Smooth muscle cell (in vitro differentiated cells): Measurements from ENCODE around the gene ORC4. TPM values are rescaled to one million over a fixed set of nuclear protein-coding genes. Genes with fewer than 3 reads are reported as not detected.

Experiments
- DNase-seq: peaks from one replicate; lab custom pipeline; 2025; ENCODE audit not compliant: unreplicated experiment; lab: John Stamatoyannopoulos, UW
- H2AFZ ChIP-seq: fragments of 200-600 bp; sonication (generic); 2 replicates; pipeline ENCODE4 v1.6.0; 2016; ENCODE audit warnings: antibody characterized with exemption, low read depth, mild to moderate bottlenecking
- H3F3A ChIP-seq: fragments of 200-600 bp; sonication (generic); 2 replicates; pipeline ENCODE4 v1.6.0; 2017; ENCODE audit warnings: antibody characterized with exemption, low read depth
- H3K27ac ChIP-seq: fragments of 200-600 bp; sonication (generic); 2 replicates; pipeline ENCODE4 v1.5.1; 2016; ENCODE audit warnings: low read depth, mild to moderate bottlenecking
- H3K27me3 ChIP-seq: fragments of 200-600 bp; sonication (generic); 2 replicates; pipeline ENCODE4 v1.6.1; 2016; ENCODE audit warnings: low read depth, mild to moderate bottlenecking
- H3K36me3 ChIP-seq: fragments of 200-600 bp; sonication (generic); 2 replicates; pipeline ENCODE4 v1.5.1; 2016; ENCODE audit warnings: low read depth
- H3K4me1 ChIP-seq: fragments of 200-600 bp; sonication (generic); 2 replicates; pipeline ENCODE4 v1.5.1; 2016; ENCODE audit warnings: low read depth
- H3K4me2 ChIP-seq: fragments of 200-600 bp; sonication (generic); 2 replicates; pipeline ENCODE4 v1.6.0; 2016; ENCODE audit warnings: mild to moderate bottlenecking
- H3K4me3 ChIP-seq: fragments of 200-600 bp; sonication (generic); 2 replicates; pipeline ENCODE4 v1.5.1; 2016; ENCODE audit warnings: mild to moderate bottlenecking
- H3K79me2 ChIP-seq: fragments of 200-600 bp; sonication (generic); 2 replicates; pipeline ENCODE4 v1.6.0; 2016; ENCODE audit warnings: low read depth, mild to moderate bottlenecking
- H3K9ac ChIP-seq: fragments of 200-600 bp; sonication (generic); 2 replicates; pipeline ENCODE4 v1.6.0; 2016; ENCODE audit warnings: low read depth
- H3K9me3 ChIP-seq: fragments of 200-600 bp; sonication (generic); replicated peaks from 2 replicates; pipeline ENCODE4 v1.5.1; 2016; ENCODE audit warnings: low read depth
- H4K20me1 ChIP-seq: fragments of 200-600 bp; sonication (generic); 2 replicates; pipeline ENCODE4 v1.6.0; 2016; ENCODE audit warnings: low read depth
- polyA plus RNA-seq: library from polyadenylated mRNA; unstranded; fragments of >200 nt; fragmentation: Nextera tagmentation; extraction: Ambion mirVana; gene quantifications from 2 replicates; pipeline ENCODE4 v1.2.1, GENCODE V29; 2016
- total RNA-seq: library from RNA; depleted of rRNA; stranded (reverse); fragments of >200 nt; gene quantifications from 2 replicates; pipeline ENCODE4 v1.2.3, GENCODE V29; 2014
- TF ChIP-seq, protein P1 (sequence below): fragments of 200-600 bp; sonication (generic); IDR thresholded peaks from 2 replicates; pipeline ENCODE4 v1.5.1; 2017; ENCODE audit warnings: borderline replicate concordance, mild to moderate bottlenecking, antibody characterized with exemption; ENCODE audit not compliant: insufficient read depth, poor library complexity, severe bottlenecking

Gene ORC4
- total and polyA plus RNA-seq, 2 experiments from 2014 or later, result 23.7 to 75.3 TPM

DNA sequence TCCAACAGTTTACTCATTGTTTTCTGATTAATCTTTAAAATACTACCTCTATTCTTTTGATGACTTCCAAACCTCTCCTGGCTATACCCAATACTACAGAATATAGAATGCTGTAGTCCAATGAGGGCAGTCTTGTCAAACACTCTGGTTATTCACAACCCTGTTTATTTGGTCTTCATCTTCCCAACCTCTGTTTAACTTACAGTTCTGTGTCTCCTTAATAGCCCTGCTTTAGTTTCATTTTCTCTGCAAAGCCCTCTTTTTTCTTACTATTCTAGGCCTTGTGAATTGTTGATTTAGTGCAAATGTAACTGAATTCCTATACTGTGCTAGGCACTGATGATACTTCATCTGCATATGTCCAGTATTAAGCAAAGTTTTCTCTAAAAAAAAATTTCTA lies 135.7 kb downstream of the ORC4 start:
- DNase-seq, result no peak
- TF ChIP-seq, protein P1, sequence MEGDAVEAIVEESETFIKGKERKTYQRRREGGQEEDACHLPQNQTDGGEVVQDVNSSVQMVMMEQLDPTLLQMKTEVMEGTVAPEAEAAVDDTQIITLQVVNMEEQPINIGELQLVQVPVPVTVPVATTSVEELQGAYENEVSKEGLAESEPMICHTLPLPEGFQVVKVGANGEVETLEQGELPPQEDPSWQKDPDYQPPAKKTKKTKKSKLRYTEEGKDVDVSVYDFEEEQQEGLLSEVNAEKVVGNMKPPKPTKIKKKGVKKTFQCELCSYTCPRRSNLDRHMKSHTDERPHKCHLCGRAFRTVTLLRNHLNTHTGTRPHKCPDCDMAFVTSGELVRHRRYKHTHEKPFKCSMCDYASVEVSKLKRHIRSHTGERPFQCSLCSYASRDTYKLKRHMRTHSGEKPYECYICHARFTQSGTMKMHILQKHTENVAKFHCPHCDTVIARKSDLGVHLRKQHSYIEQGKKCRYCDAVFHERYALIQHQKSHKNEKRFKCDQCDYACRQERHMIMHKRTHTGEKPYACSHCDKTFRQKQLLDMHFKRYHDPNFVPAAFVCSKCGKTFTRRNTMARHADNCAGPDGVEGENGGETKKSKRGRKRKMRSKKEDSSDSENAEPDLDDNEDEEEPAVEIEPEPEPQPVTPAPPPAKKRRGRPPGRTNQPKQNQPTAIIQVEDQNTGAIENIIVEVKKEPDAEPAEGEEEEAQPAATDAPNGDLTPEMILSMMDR, result no peak
- Histone ChIP-seq H4K20me1 (peaks cover 98% of the 10 kb centered on the region), H3K79me2 (peaks cover 97% of the 10 kb centered on the region), H3K36me3 (no peaks in the 10 kb centered on the region), H3K4me1 (peaks cover 10% of the 10 kb centered on the region), H3K4me2 (no peak overlapping the region), H3K27me3 (no peaks in the 10 kb centered on the region), H3F3A (no peaks in the 10 kb centered on the region), H3K27ac (no peak overlapping the region), H2AFZ (no peak overlapping the region), H3K9ac (no peak overlapping the region), H3K4me3 (no peak overlapping the region), H3K9me3 (no peaks in the 10 kb centered on the region)

DNA sequence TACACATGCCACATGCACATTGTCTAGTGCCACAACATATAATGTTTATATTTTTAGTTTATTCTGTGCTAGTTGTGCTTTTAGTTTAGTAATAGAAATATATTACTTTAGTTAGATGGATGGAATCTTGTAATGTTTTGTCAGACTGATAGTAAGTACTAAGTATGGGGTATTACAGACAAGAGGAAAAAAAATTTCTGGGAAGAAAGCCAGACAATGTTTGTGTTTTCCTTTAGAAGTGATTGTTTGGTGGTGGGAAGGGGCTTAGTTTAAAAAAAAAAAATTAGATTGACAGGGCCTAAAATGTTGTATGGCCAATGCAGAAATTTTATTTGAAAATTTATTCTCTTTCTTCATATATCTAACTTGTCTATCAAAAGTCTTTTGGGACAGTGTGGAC lies 137.9 kb downstream of the ORC4 start:
- no peak overlapping the region for H3K4me2 ChIP-seq
- H3K36me3 ChIP-seq, result no peaks in the 10 kb centered on the region
- peaks cover 97% of the 10 kb centered on the region for H3K79me2 ChIP-seq
- H3K9ac ChIP-seq, result no peak overlapping the region
- no peaks in the 10 kb centered on the region for H3K27me3 ChIP-seq
- DNase-seq, result no peak
- H2AFZ ChIP-seq, result no peak overlapping the region
- peaks cover 10% of the 10 kb centered on the region for H3K4me1 ChIP-seq
- no peaks in the 10 kb centered on the region for H3K9me3 ChIP-seq
- TF ChIP-seq, protein P1, result no peak
- H3K4me3 ChIP-seq, result no peak overlapping the region
- no peaks in the 10 kb centered on the region for H3F3A ChIP-seq
- peaks cover 98% of the 10 kb centered on the region for H4K20me1 ChIP-seq
- no peak overlapping the region for H3K27ac ChIP-seq

Other genes with a start within 250 kb of the ORC4 start
- gene ACVR2A, start 175.7 kb downstream of the ORC4 start, total RNA-seq, result 39.7 and 40.0 TPM in 2 replicates
- 12.4 and 15.2 TPM in 2 replicates for gene ACVR2A, start 175.7 kb downstream of the ORC4 start, polyA plus RNA-seq
- 31.2 and 89.4 TPM in 2 replicates for gene MBD5, start 354 bp upstream of the ORC4 start, total RNA-seq
- 25.7 and 35.5 TPM in 2 replicates for gene MBD5, start 354 bp upstream of the ORC4 start, polyA plus RNA-seq